Gastrocnemius medialis (tissue), 4 donors: ENCODE measurements around the gene TCF3. TPM values are rescaled to one million over a fixed set of nuclear protein-coding genes. Genes with fewer than 3 reads are reported as not detected.
A peak's percentile ranks its signal among the peaks of the same experiment; 100 is the strongest.

Experiments
- ATAC-seq, 2 donors: fragments of 150-250 bp; one replicate each; pipeline ENCODE4 v1.9.1; 2016
- DNase-seq, 2 donors: peaks; one replicate each; pipeline ENCODE4 v3.0.0-alpha.2; 2019
- H3K27ac ChIP-seq, 4 donors: fragments of 200-600 bp; sonication (generic); 1 replicate in 1 of 4; 2 replicates in 3 of 4; pipeline ENCODE4 v1.5.1; 2016 to 2018; ENCODE audit warnings: mild to moderate bottlenecking in 2 of 4, moderate library complexity in 1 of 4
- H3K27me3 ChIP-seq, 3 donors: fragments of 200-600 bp; sonication (generic) in 2 of 3; 1 replicate in 1 of 3; 2 replicates in 2 of 3; pipeline versions ENCODE4 v1.5.1 to v1.6.0; 2016 to 2019; ENCODE audit warnings: mild to moderate bottlenecking in 1 of 3, moderate library complexity in 1 of 3
- H3K36me3 ChIP-seq, 2 donors: fragments of 200-600 bp; sonication (generic) in 1 of 2; one replicate each; pipeline ENCODE4 v1.5.1; 2017 to 2018
- H3K4me1 ChIP-seq, 2 donors: fragments of 200-600 bp; sonication (generic) in 1 of 2; one replicate each; pipeline ENCODE4 v1.5.1; 2016 to 2017; ENCODE audit warnings: mild to moderate bottlenecking in 2 of 2
- H3K4me3 ChIP-seq, 4 donors: fragments of 200-600 bp; sonication (generic) in 3 of 4; 1 replicate in 1 of 4; 2 replicates in 3 of 4; pipeline ENCODE4 v1.5.1; 2016 to 2019; ENCODE audit warnings: mild to moderate bottlenecking in 2 of 4
- H3K9me3 ChIP-seq, 3 donors: fragments of 200-600 bp; sonication (generic) in 2 of 3; 1 replicate in 1 of 3; 2 replicates in 2 of 3; pipeline ENCODE4 v1.5.1; 2016 to 2019
- POLR2A ChIP-seq, 2 donors: fragments of 450-650 bp; IDR thresholded peaks; one replicate each; pipeline ENCODE4 v1.6.1; 2017; ENCODE audit warnings: antibody characterized with exemption in 2 of 2, mild to moderate bottlenecking in 2 of 2, moderate library complexity in 2 of 2
- in situ Hi-C, 4 donors: fragments of 200-750 bp; cut with MboI; loops; one replicate each; pipeline versions ENCODE4 v1.15.0 to v1.8.0; 2017; ENCODE audit warnings: low sequenced_read_pairs in 4 of 4
- intact Hi-C: fragments of 100-400 bp; cut with DNase I; formaldehyde crosslinking; loops from one replicate; pipeline ENCODE4 v1.15.1; 2023; ENCODE audit warnings: low total_unique reads
- total RNA-seq, 4 donors: library from RNA; depleted of rRNA; stranded (reverse); fragments of >200 nt; gene quantifications; one replicate each; pipeline versions ENCODE4 v1.1.0 to v1.2.3, GENCODE V29; 2016
- TF ChIP-seq, protein P1 (sequence below), 5 experiments: fragments of 450-650 bp in 3 of 5; fragments of 200-600 bp in 2 of 5; sonication (generic) in 2 of 5; IDR thresholded peaks in 4 of 5; conservative IDR thresholded peaks in 1 of 5; 1 replicate in 4 of 5; 2 replicates in 1 of 5; pipeline ENCODE4 v1.5.1; 2016 to 2019; ENCODE audit warnings: antibody characterized with exemption in 5 of 5, mild to moderate bottlenecking in 3 of 5, moderate library complexity in 3 of 5

TCF3 gene
- total RNA-seq, 4 donors from 2014 or later: 22.0 to 58.6 (median 42.5) TPM

- DNase-seq (no peak), ATAC-seq (no peak)
- no peaks in the 10 kb centered on the region for H3K36me3 ChIP-seq
- H3K4me1 ChIP-seq: peaks cover 4% of the 10 kb centered on the region in 2 donors
- no peaks in the 10 kb centered on the region for H3K9me3 ChIP-seq
- TF ChIP-seq, protein P1, sequence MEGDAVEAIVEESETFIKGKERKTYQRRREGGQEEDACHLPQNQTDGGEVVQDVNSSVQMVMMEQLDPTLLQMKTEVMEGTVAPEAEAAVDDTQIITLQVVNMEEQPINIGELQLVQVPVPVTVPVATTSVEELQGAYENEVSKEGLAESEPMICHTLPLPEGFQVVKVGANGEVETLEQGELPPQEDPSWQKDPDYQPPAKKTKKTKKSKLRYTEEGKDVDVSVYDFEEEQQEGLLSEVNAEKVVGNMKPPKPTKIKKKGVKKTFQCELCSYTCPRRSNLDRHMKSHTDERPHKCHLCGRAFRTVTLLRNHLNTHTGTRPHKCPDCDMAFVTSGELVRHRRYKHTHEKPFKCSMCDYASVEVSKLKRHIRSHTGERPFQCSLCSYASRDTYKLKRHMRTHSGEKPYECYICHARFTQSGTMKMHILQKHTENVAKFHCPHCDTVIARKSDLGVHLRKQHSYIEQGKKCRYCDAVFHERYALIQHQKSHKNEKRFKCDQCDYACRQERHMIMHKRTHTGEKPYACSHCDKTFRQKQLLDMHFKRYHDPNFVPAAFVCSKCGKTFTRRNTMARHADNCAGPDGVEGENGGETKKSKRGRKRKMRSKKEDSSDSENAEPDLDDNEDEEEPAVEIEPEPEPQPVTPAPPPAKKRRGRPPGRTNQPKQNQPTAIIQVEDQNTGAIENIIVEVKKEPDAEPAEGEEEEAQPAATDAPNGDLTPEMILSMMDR (IDR thresholded peaks at IDR 0.05 in 4 of 5, conservative IDR thresholded peaks at IDR 0.05 in 1 of 5): no peak
- TF ChIP-seq POLR2A (IDR thresholded peaks at IDR 0.05): no peak
- H3K27ac ChIP-seq: no peak overlapping the region
- intact Hi-C loops (no loop called here), in situ Hi-C loops (loop anchor here in 1 of 4 donors (10.0 kb wide), 1 partner anchor 51 kb away; the partner anchor contains the start of gene UQCR11)
- H3K27me3 ChIP-seq: no peaks in the 10 kb centered on the region
- H3K4me3 ChIP-seq: no peak overlapping the region
Measured at GRCh38 chr19:1655987-1656608, 3.7 kb upstream of the TCF3 start.

GRCh38 chr19:1655131-1655981 lies 2.9 kb upstream of the TCF3 start:
- no peaks in the 10 kb centered on the region for H3K27me3 ChIP-seq
- in situ Hi-C loops (loop anchor here in 1 of 4 donors (10.0 kb wide), 1 partner anchor 51 kb away; the partner anchor contains the start of gene UQCR11), intact Hi-C loops (no loop called here)
- H3K27ac ChIP-seq: no peak overlapping the region
- ATAC-seq (no peak), DNase-seq (no peak)
- H3K9me3 ChIP-seq: no peaks in the 10 kb centered on the region
- peaks cover 11% of the 10 kb centered on the region in 2 donors for H3K4me1 ChIP-seq
- H3K36me3 ChIP-seq: no peaks in the 10 kb centered on the region
- no peak for TF ChIP-seq POLR2A (IDR thresholded peaks at IDR 0.05)
- TF ChIP-seq, protein P1 (IDR thresholded peaks at IDR 0.05 in 4 of 5, conservative IDR thresholded peaks at IDR 0.05 in 1 of 5): no peak
- H3K4me3 ChIP-seq: no peak overlapping the region

DNA sequence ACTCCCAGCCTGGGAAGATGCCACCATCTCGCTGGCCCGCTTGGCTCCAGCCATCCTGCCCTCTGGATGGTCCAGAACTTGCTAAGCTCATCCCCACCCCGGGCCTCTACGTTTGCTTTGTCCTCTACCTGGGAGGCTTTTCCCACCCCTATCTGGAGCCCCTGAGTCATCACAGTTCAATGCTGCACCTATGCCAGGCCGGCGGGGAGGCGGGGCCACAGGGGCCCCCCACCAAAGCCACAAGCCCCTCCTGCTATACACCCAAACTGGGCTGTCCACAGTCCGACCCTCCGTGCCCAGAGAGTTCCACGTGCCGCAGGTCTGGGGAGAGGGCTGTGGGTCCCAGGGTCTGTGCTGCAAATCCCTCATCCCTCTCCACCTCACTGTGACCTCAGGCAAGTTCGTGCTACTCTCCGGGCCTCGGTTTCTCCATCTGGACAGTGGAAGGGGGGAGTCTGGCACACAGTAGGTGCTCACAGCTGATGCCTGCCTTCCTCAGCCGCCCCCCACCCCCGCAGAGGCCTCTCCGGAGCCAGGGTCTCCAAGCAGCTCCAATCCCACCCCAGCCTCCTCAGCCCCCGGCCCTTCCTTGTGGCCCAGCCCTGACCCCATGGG lies 1.9 kb upstream of the TCF3 start:
- peaks cover 11% of the 10 kb centered on the region in 2 donors for H3K4me1 ChIP-seq
- no peaks in the 10 kb centered on the region for H3K9me3 ChIP-seq
- TF ChIP-seq POLR2A (IDR thresholded peaks at IDR 0.05): no peak
- H3K27ac ChIP-seq: no peak overlapping the region
- intact Hi-C loops: loop anchor here (5.0 kb wide), 1 partner anchor 142 kb away; the partner anchor contains the start of gene ADAMTSL5
- DNase-seq (no peak), ATAC-seq (no peak)
- no peak overlapping the region for H3K4me3 ChIP-seq
- no peaks in the 10 kb centered on the region for H3K27me3 ChIP-seq
- in situ Hi-C loops: loop anchor here in 1 of 4 donors (10.0 kb wide), 1 partner anchor 49 kb away; the partner anchor contains the start of gene UQCR11
- H3K36me3 ChIP-seq: no peaks in the 10 kb centered on the region

DNA sequence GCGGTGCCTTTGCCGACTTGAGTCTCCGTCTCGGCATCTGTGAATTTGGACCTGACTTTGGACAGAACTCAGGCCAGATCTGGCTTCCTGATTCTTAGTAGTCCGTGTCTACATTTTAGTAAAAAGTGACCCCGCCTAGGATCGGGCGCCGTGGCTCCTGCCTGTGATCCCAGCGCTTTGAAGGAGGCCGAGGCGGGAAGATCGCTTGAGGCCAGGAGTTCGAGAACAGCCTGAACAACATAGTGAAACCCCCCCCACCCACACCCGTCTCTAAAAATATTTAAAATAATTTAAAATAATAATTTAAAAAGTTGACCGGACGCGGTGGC lies 849 bp upstream of the TCF3 start:
- in situ Hi-C loops (loop anchor here in 1 of 4 donors (10.0 kb wide), 1 partner anchor 48 kb away; the partner anchor contains the start of gene UQCR11), intact Hi-C loops (loop anchor here (1.0 to 5.0 kb wide), 4 partner anchors 85 to 856 kb away; partner anchors contain the start of genes ADAMTSL5, MEX3D and PTBP1)
- no peak for DNase-seq
- TF ChIP-seq, protein P1 (IDR thresholded peaks at IDR 0.05 in 4 of 5, conservative IDR thresholded peaks at IDR 0.05 in 1 of 5): no peak
- no peak for TF ChIP-seq POLR2A (IDR thresholded peaks at IDR 0.05)
- peak overlapping the region; percentile 89 to 100 (median 98) for H3K27ac ChIP-seq
- peak; percentile 13 for ATAC-seq
- no peaks in the 10 kb centered on the region for H3K27me3 ChIP-seq
- H3K4me1 ChIP-seq: peaks cover 11% of the 10 kb centered on the region in 2 donors
- peak overlapping the region; percentile 64 to 81 (median 78) for H3K4me3 ChIP-seq
- H3K9me3 ChIP-seq: no peaks in the 10 kb centered on the region
- H3K36me3 ChIP-seq: no peaks in the 10 kb centered on the region
